Measurements from ENCODE around the gene AP4M1. TPM values are rescaled to one million over a fixed set of nuclear protein-coding genes. Genes with fewer than 3 reads are reported as not detected.

Gene AP4M1
- total RNA-seq, 4 donors from 2014 or later: 9.1 to 26.6 (median 19.4) TPM

- peaks cover 13 to 18% of the 10 kb centered on the region in 2 donors for H3K4me1 ChIP-seq
- H3K36me3 ChIP-seq: peaks cover 46 to 54% of the 10 kb centered on the region in 2 donors
- TF ChIP-seq POLR2A (IDR thresholded peaks at IDR 0.05): no peak
- intact Hi-C loops (cut with DNase I): no loop called here
- no peak overlapping the region for H3K27ac ChIP-seq
- no peaks in the 10 kb centered on the region for H3K27me3 ChIP-seq
- 95 to 98% methylated on average over 4 of the region's 4 CpGs for WGBS, 2 donors
- DNase-seq: no peak
- H3K9me3 ChIP-seq: no peaks in the 10 kb centered on the region
- H3K4me3 ChIP-seq (replicated peaks in 1 of 3): no peak overlapping the region
These were observed 24.2 kb upstream of the AP4M1 start for GRCh38 chr7:100077205-100077604.

GRCh38 chr7:100079024-100079560 lies 22.4 kb upstream of the AP4M1 start:
- H3K27ac ChIP-seq: no peak overlapping the region
- H3K36me3 ChIP-seq: peaks cover 28 to 35% of the 10 kb centered on the region in 2 donors
- no peak for TF ChIP-seq POLR2A (IDR thresholded peaks at IDR 0.05)
- no peak for TF ChIP-seq CTCF (IDR thresholded peaks at IDR 0.05)
- 78 to 83% methylated on average over 7 of the region's 7 CpGs for WGBS, 2 donors
- DNase-seq: no peak
- H3K4me1 ChIP-seq: peaks cover 21 to 26% of the 10 kb centered on the region in 2 donors
- intact Hi-C loops (cut with DNase I): no loop called here
- no peaks in the 10 kb centered on the region for H3K9me3 ChIP-seq
- no peak overlapping the region for H3K4me3 ChIP-seq (replicated peaks in 1 of 3)
- H3K27me3 ChIP-seq: no peaks in the 10 kb centered on the region

GRCh38 chr7:100080907-100081534 lies 20.4 kb upstream of the AP4M1 start:
- WGBS, 2 donors: 1% methylated on average over 26 to 29 of the region's 34 CpGs

GRCh38 chr7:100081535-100082102 lies 19.8 kb upstream of the AP4M1 start, which contains the start of gene ZNF3:
TSS of gene ZNF3 (minus strand) at chr7:100081723. CDS start at chr7:100077357, 4,366 bp downstream.
- Histone ChIP-seq H3K4me3 (replicated peaks in 1 of 3) (peak within 1 kb of the TSS; percentile 66 to 87 (median 85)), H3K9me3 (no peaks in the 10 kb centered on the region), H3K36me3 (peaks cover 5 to 10% of the 10 kb centered on the region in 2 donors), H3K27me3 (no peaks in the 10 kb centered on the region), H3K27ac (peak within 1 kb of the TSS; percentile 83 to 89 (median 85)), H3K4me1 (peaks cover 21 to 26% of the 10 kb centered on the region in 2 donors)
- TF ChIP-seq CTCF (IDR thresholded peaks at IDR 0.05) (peak; percentile 65 to 97 (median 89)), POLR2A (IDR thresholded peaks at IDR 0.05) (peak in 1 of 2 donors; percentile 54)
- intact Hi-C loops (cut with DNase I): loop anchor here (5.0 kb wide), 1 partner anchor 89 kb away; no protein-coding TSS in a partner anchor
- WGBS, 2 donors: 0 to 1% methylated on average over 7 to 25 of the region's 55 CpGs
- DNase-seq: peak; percentile 99

More at GRCh38 chr7:100080907-100081534, 20.4 kb upstream of the AP4M1 start:
- intact Hi-C loops (cut with DNase I): loop anchor here (5.0 kb wide), 1 partner anchor 89 kb away; no protein-coding TSS in a partner anchor
- H3K9me3 ChIP-seq: no peaks in the 10 kb centered on the region
- peak in 1 of 2 donors; percentile 9 for DNase-seq
- no peaks in the 10 kb centered on the region for H3K27me3 ChIP-seq
- no peak for TF ChIP-seq POLR2A (IDR thresholded peaks at IDR 0.05)
- no peak for TF ChIP-seq CTCF (IDR thresholded peaks at IDR 0.05)
- peaks cover 21 to 26% of the 10 kb centered on the region in 2 donors for H3K4me1 ChIP-seq
- peak overlapping the region; percentile 66 to 87 (median 85) for H3K4me3 ChIP-seq (replicated peaks in 1 of 3)
- H3K36me3 ChIP-seq: peaks cover 11 to 16% of the 10 kb centered on the region in 2 donors
- H3K27ac ChIP-seq: peak overlapping the region; percentile 35 to 83 (median 47)

- H3K4me1 ChIP-seq: peaks cover 24 to 26% of the 10 kb centered on the region in 2 donors
- no peaks in the 10 kb centered on the region for H3K27me3 ChIP-seq
- no peaks in the 10 kb centered on the region for H3K36me3 ChIP-seq
- peak overlapping the region; percentile 65 to 85 (median 83) for H3K27ac ChIP-seq
- no peak for DNase-seq
- H3K9me3 ChIP-seq: no peaks in the 10 kb centered on the region
- TF ChIP-seq POLR2A (IDR thresholded peaks at IDR 0.05) (no peak), CTCF (IDR thresholded peaks at IDR 0.05) (no peak)
- no peak overlapping the region for H3K4me3 ChIP-seq (replicated peaks in 1 of 3)
- intact Hi-C loops (cut with DNase I): loop anchor here (5.0 kb wide), 1 partner anchor 91 kb away; no protein-coding TSS in a partner anchor
- WGBS, 2 donors: 71 to 74% methylated on average over 4 of the region's 4 CpGs
These were observed 18.5 kb upstream of the AP4M1 start for GRCh38 chr7:100082978-100083377.

Data from thyroid gland (tissue), 4 donors.